Measurements from ENCODE around the gene SYNGR2. TPM values are rescaled to one million over a fixed set of nuclear protein-coding genes. Genes with fewer than 3 reads are reported as not detected.

Gene SYNGR2
- total and polyA plus RNA-seq, 2 experiments from 2014 or later, result 46.9 to 61.6 TPM

DNA sequence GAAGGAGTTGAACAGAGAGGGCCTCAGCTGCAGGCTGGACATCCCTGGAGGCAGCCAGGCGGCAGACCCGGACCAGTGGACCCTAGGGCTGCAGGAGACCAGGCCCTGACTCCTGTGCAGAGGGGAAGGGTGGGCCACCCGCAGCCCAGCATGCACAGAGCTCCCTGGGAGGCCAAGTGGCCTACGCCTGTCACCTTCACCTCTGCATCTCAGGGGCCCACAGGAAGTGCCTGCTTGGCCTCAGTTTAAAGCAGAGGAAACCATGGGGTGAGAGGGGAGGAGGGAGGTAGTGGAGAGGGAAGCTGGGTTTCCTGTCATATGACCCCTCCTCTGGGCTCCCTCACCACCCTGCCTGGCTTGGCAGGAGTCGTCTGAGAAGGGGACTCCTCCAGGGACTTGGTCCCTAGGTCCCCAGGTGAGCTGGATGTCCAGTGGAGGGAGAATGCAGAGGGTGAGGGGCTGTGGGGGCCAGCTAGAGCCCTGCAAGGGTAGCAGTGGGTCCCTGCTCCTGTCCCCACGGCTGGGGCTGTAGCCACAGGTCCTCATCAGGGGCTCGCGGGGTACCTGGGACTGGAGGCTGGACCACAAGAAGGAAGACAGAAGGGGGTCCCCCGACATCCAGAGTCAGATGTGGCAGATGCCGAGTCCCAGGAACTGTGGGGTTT lies 37.8 kb upstream of the SYNGR2 start, which contains the start of gene TMC8 (continued):
- TF ChIP-seq, protein P1, sequence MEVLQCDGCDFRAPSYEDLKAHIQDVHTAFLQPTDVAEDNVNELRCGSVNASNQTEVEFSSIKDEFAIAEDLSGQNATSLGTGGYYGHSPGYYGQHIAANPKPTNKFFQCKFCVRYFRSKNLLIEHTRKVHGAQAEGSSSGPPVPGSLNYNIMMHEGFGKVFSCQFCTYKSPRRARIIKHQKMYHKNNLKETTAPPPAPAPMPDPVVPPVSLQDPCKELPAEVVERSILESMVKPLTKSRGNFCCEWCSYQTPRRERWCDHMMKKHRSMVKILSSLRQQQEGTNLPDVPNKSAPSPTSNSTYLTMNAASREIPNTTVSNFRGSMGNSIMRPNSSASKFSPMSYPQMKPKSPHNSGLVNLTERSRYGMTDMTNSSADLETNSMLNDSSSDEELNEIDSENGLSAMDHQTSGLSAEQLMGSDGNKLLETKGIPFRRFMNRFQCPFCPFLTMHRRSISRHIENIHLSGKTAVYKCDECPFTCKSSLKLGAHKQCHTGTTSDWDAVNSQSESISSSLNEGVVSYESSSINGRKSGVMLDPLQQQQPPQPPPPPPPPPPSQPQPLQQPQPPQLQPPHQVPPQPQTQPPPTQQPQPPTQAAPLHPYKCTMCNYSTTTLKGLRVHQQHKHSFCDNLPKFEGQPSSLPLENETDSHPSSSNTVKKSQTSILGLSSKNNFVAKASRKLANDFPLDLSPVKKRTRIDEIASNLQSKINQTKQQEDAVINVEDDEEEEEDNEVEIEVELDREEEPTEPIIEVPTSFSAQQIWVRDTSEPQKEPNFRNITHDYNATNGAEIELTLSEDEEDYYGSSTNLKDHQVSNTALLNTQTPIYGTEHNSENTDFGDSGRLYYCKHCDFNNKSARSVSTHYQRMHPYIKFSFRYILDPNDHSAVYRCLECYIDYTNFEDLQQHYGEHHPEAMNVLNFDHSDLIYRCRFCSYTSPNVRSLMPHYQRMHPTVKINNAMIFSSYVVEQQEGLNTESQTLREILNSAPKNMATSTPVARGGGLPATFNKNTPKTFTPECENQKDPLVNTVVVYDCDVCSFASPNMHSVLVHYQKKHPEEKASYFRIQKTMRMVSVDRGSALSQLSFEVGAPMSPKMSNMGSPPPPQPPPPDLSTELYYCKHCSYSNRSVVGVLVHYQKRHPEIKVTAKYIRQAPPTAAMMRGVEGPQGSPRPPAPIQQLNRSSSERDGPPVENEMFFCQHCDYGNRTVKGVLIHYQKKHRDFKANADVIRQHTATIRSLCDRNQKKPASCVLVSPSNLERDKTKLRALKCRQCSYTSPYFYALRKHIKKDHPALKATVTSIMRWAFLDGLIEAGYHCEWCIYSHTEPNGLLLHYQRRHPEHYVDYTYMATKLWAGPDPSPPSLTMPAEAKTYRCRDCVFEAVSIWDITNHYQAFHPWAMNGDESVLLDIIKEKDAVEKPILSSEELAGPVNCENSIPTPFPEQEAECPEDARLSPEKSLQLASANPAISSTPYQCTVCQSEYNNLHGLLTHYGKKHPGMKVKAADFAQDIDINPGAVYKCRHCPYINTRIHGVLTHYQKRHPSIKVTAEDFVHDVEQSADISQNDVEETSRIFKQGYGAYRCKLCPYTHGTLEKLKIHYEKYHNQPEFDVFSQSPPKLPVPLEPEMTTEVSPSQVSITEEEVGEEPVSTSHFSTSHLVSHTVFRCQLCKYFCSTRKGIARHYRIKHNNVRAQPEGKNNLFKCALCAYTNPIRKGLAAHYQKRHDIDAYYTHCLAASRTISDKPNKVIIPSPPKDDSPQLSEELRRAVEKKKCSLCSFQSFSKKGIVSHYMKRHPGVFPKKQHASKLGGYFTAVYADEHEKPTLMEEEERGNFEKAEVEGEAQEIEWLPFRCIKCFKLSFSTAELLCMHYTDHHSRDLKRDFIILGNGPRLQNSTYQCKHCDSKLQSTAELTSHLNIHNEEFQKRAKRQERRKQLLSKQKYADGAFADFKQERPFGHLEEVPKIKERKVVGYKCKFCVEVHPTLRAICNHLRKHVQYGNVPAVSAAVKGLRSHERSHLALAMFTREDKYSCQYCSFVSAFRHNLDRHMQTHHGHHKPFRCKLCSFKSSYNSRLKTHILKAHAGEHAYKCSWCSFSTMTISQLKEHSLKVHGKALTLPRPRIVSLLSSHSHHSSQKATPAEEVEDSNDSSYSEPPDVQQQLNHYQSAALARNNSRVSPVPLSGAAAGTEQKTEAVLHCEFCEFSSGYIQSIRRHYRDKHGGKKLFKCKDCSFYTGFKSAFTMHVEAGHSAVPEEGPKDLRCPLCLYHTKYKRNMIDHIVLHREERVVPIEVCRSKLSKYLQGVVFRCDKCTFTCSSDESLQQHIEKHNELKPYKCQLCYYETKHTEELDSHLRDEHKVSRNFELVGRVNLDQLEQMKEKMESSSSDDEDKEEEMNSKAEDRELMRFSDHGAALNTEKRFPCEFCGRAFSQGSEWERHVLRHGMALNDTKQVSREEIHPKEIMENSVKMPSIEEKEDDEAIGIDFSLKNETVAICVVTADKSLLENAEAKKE (CRISPR knock-in tag; IDR thresholded peaks at IDR 0.05), result no peak
- TF ChIP-seq CREB1 (CRISPR knock-in tag; IDR thresholded peaks at IDR 0.05; ENCODE audit: low read depth) (no peak), ZNF331 (CRISPR knock-in tag; IDR thresholded peaks at IDR 0.05; ENCODE audit: low read depth) (no peak), JUNB (IDR thresholded peaks at IDR 0.05; ENCODE audit: unreplicated experiment) (no peak)

DNA sequence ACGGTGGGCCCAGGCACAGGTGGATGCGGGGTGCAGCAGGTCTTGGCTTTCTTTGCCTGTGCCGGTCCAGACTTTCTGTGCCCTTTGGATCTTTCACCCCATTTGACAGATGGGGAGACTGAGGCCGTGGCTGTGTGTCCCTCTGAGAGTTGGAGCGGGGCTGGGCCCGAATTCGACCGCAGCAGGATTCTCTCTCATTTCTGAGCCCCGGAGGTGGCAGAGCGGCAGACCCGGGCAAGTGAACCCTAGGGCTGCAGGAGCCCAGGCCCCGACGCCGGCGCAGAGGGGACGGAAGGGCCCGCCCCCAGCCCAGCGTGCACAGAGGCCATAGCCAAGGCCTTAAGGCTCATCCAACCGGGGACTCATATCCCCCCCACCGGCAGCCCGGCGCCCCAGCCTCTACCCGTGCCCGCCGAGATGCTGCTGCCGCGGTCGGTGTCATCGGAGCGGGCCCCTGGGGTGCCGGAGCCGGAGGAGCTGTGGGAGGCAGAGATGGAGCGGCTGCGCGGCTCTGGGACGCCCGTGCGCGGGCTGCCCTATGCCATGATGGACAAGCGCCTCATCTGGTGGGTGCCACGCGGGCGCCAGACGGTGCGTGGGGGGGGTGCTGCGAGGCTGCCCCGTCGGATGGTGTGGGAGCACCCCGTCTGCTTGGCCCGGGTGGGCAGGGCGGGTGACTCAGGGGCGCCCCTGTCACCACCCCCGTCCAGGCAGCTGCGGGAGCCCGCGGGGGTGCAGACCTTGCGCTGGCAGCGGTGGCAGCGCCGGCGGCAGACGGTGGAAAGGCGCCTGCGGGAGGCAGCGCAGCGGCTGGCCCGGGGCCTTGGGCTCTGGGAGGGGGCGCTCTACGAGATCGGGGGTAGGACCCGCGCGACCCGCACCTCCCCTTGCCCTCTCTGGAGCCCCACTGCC lies 37.0 kb upstream of the SYNGR2 start:
- H3K27me3 ChIP-seq (ENCODE audit: insufficient read depth), result peaks cover 22% of the 10 kb centered on the region
- peaks cover 32% of the 10 kb centered on the region for H3K4me1 ChIP-seq (ENCODE audit: insufficient read depth)
- H3K27ac ChIP-seq (ENCODE audit: low read depth), result no peak overlapping the region
- 0 out of 2 replicates have a peak, but pooled peaks cover 5% of the 10 kb centered on the region for H3K79me2 ChIP-seq (replicated peaks; ENCODE audit: insufficient read depth)
- H3K9me3 Mint-ChIP-seq, result no peaks in the 10 kb centered on the region
- peak overlapping the region; percentile 81 for H3K4me2 ChIP-seq
- H2AFZ ChIP-seq, result peak overlapping the region; percentile 10; the same call in 1 of the 2 replicates
- H3F3A ChIP-seq (replicated peaks; ENCODE audit: low read depth), result peaks cover 10% of the 10 kb centered on the region; the same call in 1 of the 2 replicates
- H3K4me3 ChIP-seq, result peak overlapping the region; percentile 63
- H3K36me3 ChIP-seq (ENCODE audit: insufficient read depth), result no peaks in the 10 kb centered on the region
- H3K9me2 ChIP-seq (ENCODE audit: insufficient read depth), result no peaks in the 10 kb centered on the region
- ATAC-seq, result peak; percentile 3
- no peak overlapping the region for H3K27ac Mint-ChIP-seq
- H3K36me3 Mint-ChIP-seq (ENCODE audit: low read depth), result peaks cover 2% of the 10 kb centered on the region; the same call in 1 of the 3 replicates
- peaks cover 23% of the 10 kb centered on the region for H3K4me1 Mint-ChIP-seq
- DNase-seq (ENCODE audit: low spot score), result no peak
- H4K20me1 ChIP-seq (replicated peaks; ENCODE audit: insufficient read depth), result no peaks in the 10 kb centered on the region
- peaks cover 35% of the 10 kb centered on the region for H3K27me3 Mint-ChIP-seq (ENCODE audit: insufficient read depth, low read depth, poor library complexity)
- 0 out of 3 replicates have a peak overlapping the region, but pooled peaks have one; percentile 36 for H3K4me3 Mint-ChIP-seq
- TF ChIP-seq, protein P2, sequence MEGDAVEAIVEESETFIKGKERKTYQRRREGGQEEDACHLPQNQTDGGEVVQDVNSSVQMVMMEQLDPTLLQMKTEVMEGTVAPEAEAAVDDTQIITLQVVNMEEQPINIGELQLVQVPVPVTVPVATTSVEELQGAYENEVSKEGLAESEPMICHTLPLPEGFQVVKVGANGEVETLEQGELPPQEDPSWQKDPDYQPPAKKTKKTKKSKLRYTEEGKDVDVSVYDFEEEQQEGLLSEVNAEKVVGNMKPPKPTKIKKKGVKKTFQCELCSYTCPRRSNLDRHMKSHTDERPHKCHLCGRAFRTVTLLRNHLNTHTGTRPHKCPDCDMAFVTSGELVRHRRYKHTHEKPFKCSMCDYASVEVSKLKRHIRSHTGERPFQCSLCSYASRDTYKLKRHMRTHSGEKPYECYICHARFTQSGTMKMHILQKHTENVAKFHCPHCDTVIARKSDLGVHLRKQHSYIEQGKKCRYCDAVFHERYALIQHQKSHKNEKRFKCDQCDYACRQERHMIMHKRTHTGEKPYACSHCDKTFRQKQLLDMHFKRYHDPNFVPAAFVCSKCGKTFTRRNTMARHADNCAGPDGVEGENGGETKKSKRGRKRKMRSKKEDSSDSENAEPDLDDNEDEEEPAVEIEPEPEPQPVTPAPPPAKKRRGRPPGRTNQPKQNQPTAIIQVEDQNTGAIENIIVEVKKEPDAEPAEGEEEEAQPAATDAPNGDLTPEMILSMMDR (conservative IDR thresholded peaks at IDR 0.05; ENCODE audit: low read depth in 2 of 2), result no peak
- TF ChIP-seq CREB1 (CRISPR knock-in tag; IDR thresholded peaks at IDR 0.05; ENCODE audit: low read depth) (no peak), STAT1 (IDR thresholded peaks at IDR 0.05; ENCODE audit: unreplicated experiment) (no peak), JUNB (IDR thresholded peaks at IDR 0.05; ENCODE audit: unreplicated experiment) (no peak)
- TF ChIP-seq, protein P3, sequence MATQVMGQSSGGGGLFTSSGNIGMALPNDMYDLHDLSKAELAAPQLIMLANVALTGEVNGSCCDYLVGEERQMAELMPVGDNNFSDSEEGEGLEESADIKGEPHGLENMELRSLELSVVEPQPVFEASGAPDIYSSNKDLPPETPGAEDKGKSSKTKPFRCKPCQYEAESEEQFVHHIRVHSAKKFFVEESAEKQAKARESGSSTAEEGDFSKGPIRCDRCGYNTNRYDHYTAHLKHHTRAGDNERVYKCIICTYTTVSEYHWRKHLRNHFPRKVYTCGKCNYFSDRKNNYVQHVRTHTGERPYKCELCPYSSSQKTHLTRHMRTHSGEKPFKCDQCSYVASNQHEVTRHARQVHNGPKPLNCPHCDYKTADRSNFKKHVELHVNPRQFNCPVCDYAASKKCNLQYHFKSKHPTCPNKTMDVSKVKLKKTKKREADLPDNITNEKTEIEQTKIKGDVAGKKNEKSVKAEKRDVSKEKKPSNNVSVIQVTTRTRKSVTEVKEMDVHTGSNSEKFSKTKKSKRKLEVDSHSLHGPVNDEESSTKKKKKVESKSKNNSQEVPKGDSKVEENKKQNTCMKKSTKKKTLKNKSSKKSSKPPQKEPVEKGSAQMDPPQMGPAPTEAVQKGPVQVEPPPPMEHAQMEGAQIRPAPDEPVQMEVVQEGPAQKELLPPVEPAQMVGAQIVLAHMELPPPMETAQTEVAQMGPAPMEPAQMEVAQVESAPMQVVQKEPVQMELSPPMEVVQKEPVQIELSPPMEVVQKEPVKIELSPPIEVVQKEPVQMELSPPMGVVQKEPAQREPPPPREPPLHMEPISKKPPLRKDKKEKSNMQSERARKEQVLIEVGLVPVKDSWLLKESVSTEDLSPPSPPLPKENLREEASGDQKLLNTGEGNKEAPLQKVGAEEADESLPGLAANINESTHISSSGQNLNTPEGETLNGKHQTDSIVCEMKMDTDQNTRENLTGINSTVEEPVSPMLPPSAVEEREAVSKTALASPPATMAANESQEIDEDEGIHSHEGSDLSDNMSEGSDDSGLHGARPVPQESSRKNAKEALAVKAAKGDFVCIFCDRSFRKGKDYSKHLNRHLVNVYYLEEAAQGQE (IDR thresholded peaks at IDR 0.05; ENCODE audit: unreplicated experiment), result no peak
